HCT116 (cell line): ENCODE results near the gene EPC1. TPM values are rescaled to one million over a fixed set of nuclear protein-coding genes. Genes with fewer than 3 reads are reported as not detected.

Experiments
- ATAC-seq: fragments of 200-7000 bp; cut with Tn5 transposase; 2 replicates; pipeline ENCODE4 v1.9.1; 2020; ENCODE audit warnings: mild to moderate bottlenecking, moderate library complexity
- BruUV-seq: library from RNA; stranded (reverse); fragments of 400-500 nt; replicated peaks from 2 replicates; lab custom pipeline; 2021; lab: Mats Ljungman, UMichigan
- CTCF ChIA-PET: fragments of 300-600 bp; sonication (Branson Sonifier 250); formaldehyde crosslinking; loops from one replicate; lab custom pipeline; 2021; ENCODE audit warnings: antibody characterized with exemption; lab: Charles Lee
- POLR2A ChIA-PET: fragments of 300-600, 350-600 bp; sonication (Branson Sonifier 250); formaldehyde crosslinking; loops from one replicate; lab custom pipeline; 2021; ENCODE audit warnings: antibody characterized with exemption; lab: Charles Lee
- RAD21 ChIA-PET, 2 experiments: fragments of 300-600 bp; sonication (Branson Sonifier 250); formaldehyde crosslinking; loops; one replicate each; lab custom pipeline; 2023; ENCODE audit warnings: low total read pairs in 2 of 2; ENCODE audit not compliant: uncharacterized antibody in 2 of 2, unreplicated experiment in 2 of 2, low non-redundant PET in 1 of 2; lab: Charles Lee
- DNase-seq: peaks from one replicate; pipeline ENCODE4 v3.0.0-alpha.2; 2010; ENCODE audit warnings: low read depth, low spot score
- H2AFZ ChIP-seq: fragments of 200-600 bp; shearing (Covaris generic), sonication (generic); 2 replicates; pipeline ENCODE4 v1.6.1; 2017; ENCODE audit warnings: low read depth, mixed run types, mixed read lengths, antibody characterized with exemption, low read length; ENCODE audit not compliant: poor library complexity, severe bottlenecking
- H3K27ac ChIP-seq: 2 replicates; pipeline ENCODE4 v1.5.1; 2012; ENCODE audit warnings: low read depth, low read length
- H3K27me3 ChIP-seq: fragments of 200-600 bp; sonication (generic); 2 replicates; pipeline ENCODE4 v1.6.1; 2016; ENCODE audit warnings: mixed run types, low read length, mixed read lengths; ENCODE audit not compliant: insufficient read depth
- H3K36me3 ChIP-seq, 2 experiments: fragments of 200-500 bp in 1 of 2; fragments of 200-600 bp in 1 of 2; sonication (Bioruptor generic) in 1 of 2; sonication (generic) in 1 of 2; 2 replicates each; pipeline versions ENCODE4 v1.5.1 to v1.6.1; 2014 to 2016; ENCODE audit warnings: low read length in 2 of 2, inconsistent platforms in 1 of 2, mixed read lengths in 1 of 2, mixed run types in 1 of 2; ENCODE audit not compliant: insufficient read depth in 2 of 2, control insufficient read depth in 1 of 2
- H3K4me1 ChIP-seq, 2 experiments: fragments of 200-600 bp in 1 of 2; sonication (generic) in 1 of 2; 2 replicates each; pipeline versions ENCODE4 v1.5.1 to v1.6.1; 2012 to 2017; ENCODE audit warnings: low read length in 2 of 2, inconsistent platforms in 1 of 2, mild to moderate bottlenecking in 1 of 2, mixed read lengths in 1 of 2, mixed run types in 1 of 2, moderate library complexity in 1 of 2; ENCODE audit not compliant: insufficient read depth in 2 of 2, control insufficient read depth in 1 of 2
- H3K4me2 ChIP-seq: fragments of 200-600 bp; sonication (generic); 2 replicates; pipeline ENCODE4 v1.6.1; 2017; ENCODE audit warnings: mixed run types, low read length, mixed read lengths
- H3K4me3 ChIP-seq, 2 experiments: fragments of 200-600 bp in 1 of 2; sonication (generic) in 1 of 2; replicated peaks in 1 of 2; 2 replicates each; pipeline ENCODE4 v1.5.1; 2011 to 2016; ENCODE audit warnings: low read length in 2 of 2, control low read depth in 1 of 2, low read depth in 1 of 2, mild to moderate bottlenecking in 1 of 2, mixed read lengths in 1 of 2, mixed run types in 1 of 2
- H3K79me2 ChIP-seq: fragments of 200-600 bp; sonication (generic); 2 replicates; pipeline ENCODE4 v1.6.1; 2017; ENCODE audit warnings: mild to moderate bottlenecking, mixed run types, low read length, moderate library complexity, mixed read lengths; ENCODE audit not compliant: insufficient read depth
- H3K9ac ChIP-seq: fragments of 200-600 bp; sonication (generic); 2 replicates; pipeline ENCODE4 v1.6.1; 2016; ENCODE audit warnings: low read length, mixed read lengths
- H3K9me2 ChIP-seq: fragments of 200-600 bp; sonication (generic), shearing (Covaris generic); 2 replicates; pipeline ENCODE4 v1.6.1; 2017; ENCODE audit warnings: mixed run types, mild to moderate bottlenecking, moderate library complexity; ENCODE audit not compliant: insufficient read depth
- H3K9me3 ChIP-seq, 2 experiments: fragments of 200-500 bp in 1 of 2; fragments of 200-600 bp in 1 of 2; sonication (Bioruptor generic) in 1 of 2; sonication (generic) in 1 of 2; 2 replicates each; pipeline ENCODE4 v1.6.1; 2014 to 2017; ENCODE audit warnings: low read length in 2 of 2, mixed read lengths in 2 of 2, inconsistent platforms in 1 of 2, low read depth in 1 of 2, mild to moderate bottlenecking in 1 of 2, mixed run types in 1 of 2, moderate library complexity in 1 of 2; ENCODE audit not compliant: control insufficient read depth in 1 of 2, insufficient read depth in 1 of 2
- H4K20me1 ChIP-seq: fragments of 200-600 bp; sonication (generic), shearing (Covaris generic); 2 replicates; pipeline ENCODE4 v1.6.1; 2017; ENCODE audit warnings: mixed run types, mild to moderate bottlenecking, moderate library complexity; ENCODE audit not compliant: insufficient read depth
- CEBPB ChIP-seq: IDR thresholded peaks from 2 replicates; pipeline ENCODE4 v1.6.1; 2012; ENCODE audit warnings: low read depth
- EZH2 ChIP-seq: fragments of 200-600 bp; sonication (generic); IDR thresholded peaks from 2 replicates; pipeline ENCODE4 v1.6.1; 2017; ENCODE audit warnings: antibody characterized with exemption, mixed run types
- RAD21 ChIP-seq: IDR thresholded peaks from 2 replicates; pipeline ENCODE4 v1.6.1; 2012; ENCODE audit warnings: low read depth, mild to moderate bottlenecking
- intact Hi-C: fragments of 100-400 bp; cut with micrococcal nuclease; formaldehyde crosslinking; loops from 2 replicates; pipeline ENCODE4 v1.10.0; 2022
- total RNA-seq: library from RNA; stranded (reverse); gene quantifications from one replicate; pipeline ENCODE4 v1.2.1, GENCODE V29; 2021; ENCODE audit not compliant: unreplicated experiment
- TF ChIP-seq, protein P1 (sequence below): IDR thresholded peaks from 2 replicates; pipeline ENCODE4 v1.6.1; 2012

EPC1 gene
- total RNA-seq, 1 experiment from 2014 or later = 20.1 TPM

DNA sequence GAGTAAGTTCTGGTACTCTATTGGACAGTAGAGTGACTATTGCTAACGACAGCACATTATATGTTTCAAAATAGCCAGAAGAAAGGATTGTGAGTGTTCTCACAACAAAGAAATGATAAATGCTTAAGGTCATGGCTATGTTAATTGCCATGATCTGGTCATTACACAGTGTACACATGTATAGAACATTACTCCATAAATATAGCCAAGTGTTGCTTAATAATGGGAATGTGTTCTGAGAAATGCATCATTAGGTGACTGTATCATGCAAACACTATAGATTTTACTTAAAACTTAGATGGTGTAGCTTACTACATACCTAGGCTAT, 19.6 kb downstream of the EPC1 start:
- H3K4me1 ChIP-seq = no peaks in the 10 kb centered on the region
- H4K20me1 ChIP-seq = peaks cover 32% of the 10 kb centered on the region; the same call in 1 of the 2 replicates
- no TSS peak for BruUV-seq
- no peak overlapping the region for H3K4me3 ChIP-seq
- no peaks in the 10 kb centered on the region for H3K36me3 ChIP-seq
- no peak overlapping the region for H3K9ac ChIP-seq
- DNase-seq = no peak
- no peak overlapping the region for H2AFZ ChIP-seq
- no peak overlapping the region for H3K4me2 ChIP-seq
- ChIA-PET RAD21 (no interaction called here), POLR2A (no interaction called here), CTCF (no interaction called here)
- no peak overlapping the region for H3K27ac ChIP-seq
- intact Hi-C loops = no loop called here
- no peaks in the 10 kb centered on the region for H3K9me3 ChIP-seq
- ATAC-seq = no peak
- H3K27me3 ChIP-seq = no peaks in the 10 kb centered on the region
- H3K79me2 ChIP-seq = peaks cover 97% of the 10 kb centered on the region
- no peaks in the 10 kb centered on the region for H3K9me2 ChIP-seq
- TF ChIP-seq, protein P1, sequence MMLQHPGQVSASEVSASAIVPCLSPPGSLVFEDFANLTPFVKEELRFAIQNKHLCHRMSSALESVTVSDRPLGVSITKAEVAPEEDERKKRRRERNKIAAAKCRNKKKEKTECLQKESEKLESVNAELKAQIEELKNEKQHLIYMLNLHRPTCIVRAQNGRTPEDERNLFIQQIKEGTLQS = no peak
- TF ChIP-seq CEBPB (no peak), EZH2 (no peak)

GRCh38 chr10:32326680-32327363, 20.1 kb downstream of the EPC1 start:
- no peak for TF ChIP-seq RAD21
- no peak for TF ChIP-seq CEBPB
- Histone ChIP-seq H3K79me2 (peaks cover 97% of the 10 kb centered on the region), H3K27ac (no peak overlapping the region), H3K4me3 (no peak overlapping the region), H3K4me1 (no peaks in the 10 kb centered on the region), H3K9me2 (no peaks in the 10 kb centered on the region), H3K4me2 (no peak overlapping the region), H3K27me3 (no peaks in the 10 kb centered on the region), H2AFZ (no peak overlapping the region), H3K36me3 (no peaks in the 10 kb centered on the region), H3K9ac (no peak overlapping the region), H3K9me3 (no peaks in the 10 kb centered on the region), H4K20me1 (peaks cover 29% of the 10 kb centered on the region; the same call in 1 of the 2 replicates)
- CTCF ChIA-PET = no interaction called here
- POLR2A ChIA-PET = no interaction called here
- DNase-seq (no peak), ATAC-seq (no peak)
- RAD21 ChIA-PET = no interaction called here
- BruUV-seq = no TSS peak
- intact Hi-C loops = no loop called here
